ENCODE data around the gene PRKCB. TPM values are rescaled to one million over a fixed set of nuclear protein-coding genes. Genes with fewer than 3 reads are reported as not detected.

PRKCB gene
- total RNA-seq, 1 experiment from 2014 or later = not detected

- Histone ChIP-seq H3K79me2 (ENCODE audit: low read length) (no peaks in the 10 kb centered on the region), H3K9me2 (replicated peaks; ENCODE audit: low read length) (no peaks in the 10 kb centered on the region), H3K36me3 (ENCODE audit: low read depth, low read length) (no peaks in the 10 kb centered on the region), H2AFZ (ENCODE audit: low read length) (no peak overlapping the region), H3K4me3 (ENCODE audit: low read length) (no peak overlapping the region), H3K9ac (ENCODE audit: low read length) (no peak overlapping the region), H3F3A (ENCODE audit: low read length, unreplicated experiment) (no peaks in the 10 kb centered on the region), H4K20me1 (ENCODE audit: low read length) (no peaks in the 10 kb centered on the region), H3K27me3 (ENCODE audit: low read length) (0 out of 2 replicates have a peak, but pooled peaks cover 15% of the 10 kb centered on the region), H3K4me1 (ENCODE audit: insufficient read depth, low read length) (no peaks in the 10 kb centered on the region), H3K4me2 (ENCODE audit: low read length) (no peak overlapping the region), H3K9me3 (ENCODE audit: low read length) (no peaks in the 10 kb centered on the region), H3K27ac (ENCODE audit: low read length) (no peak overlapping the region)
- TF ChIP-seq EZH2phosphoT487 (IDR thresholded peaks at IDR 0.05; ENCODE audit: borderline replicate concordance, low read length) = no peak
- TF ChIP-seq EZH2 (IDR thresholded peaks at IDR 0.05; ENCODE audit: low read length, unreplicated experiment) = no peak
- TF ChIP-seq CTCF (conservative IDR thresholded peaks at IDR 0.05; ENCODE audit: low read depth, low read length) = no peak
- POLR2A ChIA-PET (ENCODE audit: unreplicated experiment) = no interaction called here
- BruUV-seq (replicated peaks) = no TSS peak
- intact Hi-C loops (cut with micrococcal nuclease) = no loop called here
- DNase-seq = no peak
- ATAC-seq = no peak
- CTCF ChIA-PET = no interaction called here
These were observed 333.1 kb downstream of the PRKCB start for GRCh38 chr16:24168856-24169255.

GRCh38 chr16:24170407-24170806, 334.6 kb downstream of the PRKCB start:
- ChIA-PET CTCF (no interaction called here), POLR2A (ENCODE audit: unreplicated experiment) (no interaction called here)
- H3K4me2 ChIP-seq (ENCODE audit: low read length) = no peak overlapping the region
- TF ChIP-seq EZH2phosphoT487 (IDR thresholded peaks at IDR 0.05; ENCODE audit: borderline replicate concordance, low read length) = no peak
- TF ChIP-seq CTCF (conservative IDR thresholded peaks at IDR 0.05; ENCODE audit: low read depth, low read length) = no peak
- TF ChIP-seq EZH2 (IDR thresholded peaks at IDR 0.05; ENCODE audit: low read length, unreplicated experiment) = no peak
- no peak for ATAC-seq
- 0 out of 2 replicates have a peak, but pooled peaks cover 15% of the 10 kb centered on the region for H3K27me3 ChIP-seq (ENCODE audit: low read length)
- no peaks in the 10 kb centered on the region for H3K4me1 ChIP-seq (ENCODE audit: insufficient read depth, low read length)
- H2AFZ ChIP-seq (ENCODE audit: low read length) = no peak overlapping the region
- H3K9ac ChIP-seq (ENCODE audit: low read length) = no peak overlapping the region
- no peak overlapping the region for H3K4me3 ChIP-seq (ENCODE audit: low read length)
- DNase-seq = no peak
- H3K79me2 ChIP-seq (ENCODE audit: low read length) = no peaks in the 10 kb centered on the region
- H3K36me3 ChIP-seq (ENCODE audit: low read depth, low read length) = no peaks in the 10 kb centered on the region
- intact Hi-C loops (cut with micrococcal nuclease) = no loop called here
- no peaks in the 10 kb centered on the region for H4K20me1 ChIP-seq (ENCODE audit: low read length)
- no TSS peak for BruUV-seq (replicated peaks)
- no peaks in the 10 kb centered on the region for H3K9me3 ChIP-seq (ENCODE audit: low read length)
- no peaks in the 10 kb centered on the region for H3F3A ChIP-seq (ENCODE audit: low read length, unreplicated experiment)
- H3K9me2 ChIP-seq (replicated peaks; ENCODE audit: low read length) = no peaks in the 10 kb centered on the region
- no peak overlapping the region for H3K27ac ChIP-seq (ENCODE audit: low read length)

- Histone ChIP-seq H3K9ac (ENCODE audit: low read length) (no peak overlapping the region), H3F3A (ENCODE audit: low read length, unreplicated experiment) (no peaks in the 10 kb centered on the region), H3K9me3 (ENCODE audit: low read length) (no peaks in the 10 kb centered on the region), H3K36me3 (ENCODE audit: low read depth, low read length) (no peaks in the 10 kb centered on the region), H3K4me3 (ENCODE audit: low read length) (no peak overlapping the region), H3K4me1 (ENCODE audit: insufficient read depth, low read length) (no peaks in the 10 kb centered on the region), H3K4me2 (ENCODE audit: low read length) (no peak overlapping the region), H2AFZ (ENCODE audit: low read length) (no peak overlapping the region), H3K79me2 (ENCODE audit: low read length) (no peaks in the 10 kb centered on the region), H3K27me3 (ENCODE audit: low read length) (0 out of 2 replicates have a peak, but pooled peaks cover 5% of the 10 kb centered on the region), H4K20me1 (ENCODE audit: low read length) (no peaks in the 10 kb centered on the region), H3K27ac (ENCODE audit: low read length) (no peak overlapping the region), H3K9me2 (replicated peaks; ENCODE audit: low read length) (no peaks in the 10 kb centered on the region)
- CTCF ChIA-PET = no interaction called here
- TF ChIP-seq EZH2phosphoT487 (IDR thresholded peaks at IDR 0.05; ENCODE audit: borderline replicate concordance, low read length) = no peak
- no peak for TF ChIP-seq CTCF (conservative IDR thresholded peaks at IDR 0.05; ENCODE audit: low read depth, low read length)
- no peak for TF ChIP-seq EZH2 (IDR thresholded peaks at IDR 0.05; ENCODE audit: low read length, unreplicated experiment)
- DNase-seq (no peak), ATAC-seq (no peak)
- POLR2A ChIA-PET (ENCODE audit: unreplicated experiment) = no interaction called here
- intact Hi-C loops (cut with micrococcal nuclease) = no loop called here
- BruUV-seq (replicated peaks) = no TSS peak
These were observed 338.7 kb downstream of the PRKCB start for GRCh38 chr16:24174504-24174903.

Measured in PC-3 (cell line).